H1 (cell line): Measurements from ENCODE around the gene CSNK1G3. TPM values are rescaled to one million over a fixed set of nuclear protein-coding genes. Genes with fewer than 3 reads are reported as not detected.

ENCODE experiments used
- CBX5 ChIP-seq: fragments of 300-800, 300-1000 bp; sonication (generic); IDR thresholded peaks from 2 replicates; pipeline ENCODE4 v1.7.1; 2016; ENCODE audit warnings: antibody characterized with exemption, low read length, low read depth
- CREB1 ChIP-seq: IDR thresholded peaks from 2 replicates; pipeline ENCODE4 v1.6.1; 2012; ENCODE audit warnings: inconsistent platforms
- POLR2A ChIP-seq, 2 experiments: IDR thresholded peaks; 1 replicate in 1 of 2; 2 replicates in 1 of 2; pipeline ENCODE4 v1.6.1; 2011; ENCODE audit warnings: low read depth in 2 of 2, low read length in 2 of 2, mild to moderate bottlenecking in 2 of 2; ENCODE audit errors: control extremely low read depth in 1 of 2
- SIN3A ChIP-seq, 2 experiments: IDR thresholded peaks in 1 of 2; conservative IDR thresholded peaks in 1 of 2; 2 replicates each; pipeline ENCODE4 v1.6.1; 2011 to 2012; ENCODE audit warnings: low read length in 2 of 2, improper control_type of control experiment in 1 of 2, low read depth in 1 of 2, mild to moderate bottlenecking in 1 of 2
- polyA plus RNA-seq, 7 experiments: library from polyadenylated mRNA; depleted of rRNA in 3 of 7; stranded (reverse) in 5 of 7; unstranded in 2 of 7; fragments of >200 nt in 5 of 7; fragments of 200-250 nt in 2 of 7; gene quantifications; 1 replicate in 5 of 7; 2 replicates in 1 of 7; 4 replicates in 1 of 7; pipeline versions ENCODE4 v1.2.1 to v1.2.3, GENCODE V29; 2011 to 2013; ENCODE audit warnings: missing spikeins in 2 of 7, mixed read lengths in 2 of 7
- total RNA-seq: library from RNA; stranded (reverse); fragmentation: NEBNext Ultra II Directional; extraction: Animal tissue kit (Norgen Biotek cat#: 25700); gene quantifications from 2 replicates; pipeline ENCODE4 v1.2.1, GENCODE V29; 2021

CSNK1G3 gene
- total and polyA plus RNA-seq, 2 of the 8 experiments (the other 6 are each of a cell fraction or from before 2014, with no cell fraction given), result 10.6 to 58.9 TPM

DNA sequence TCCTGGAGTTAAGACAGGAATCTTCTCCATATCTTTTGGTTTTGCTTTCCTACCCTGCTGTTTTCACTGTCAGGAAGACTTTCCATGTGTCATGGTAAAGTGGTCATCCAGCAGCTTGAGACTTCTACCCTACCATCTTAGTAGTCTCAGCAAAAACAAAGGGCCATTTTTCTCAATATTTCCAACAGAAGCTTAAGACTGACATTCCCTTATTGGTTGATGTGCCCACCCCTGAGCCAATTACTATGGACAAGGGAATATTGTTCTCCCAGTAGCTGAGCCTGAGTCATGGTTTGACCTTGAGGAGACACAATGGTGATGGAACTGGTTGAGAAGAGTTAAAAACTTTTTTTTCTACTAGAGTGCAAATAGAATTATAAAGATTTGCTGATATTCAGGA lies 105.6 kb downstream of the CSNK1G3 start (continued):
- no peak for TF ChIP-seq SIN3A (conservative IDR thresholded peaks at IDR 0.05 in 1 of 2, IDR thresholded peaks at IDR 0.05 in 1 of 2; ENCODE audit: low read depth in 1 of 2, low read length in 2 of 2)
- no peak for TF ChIP-seq POLR2A (IDR thresholded peaks at IDR 0.05; ENCODE audit: control extremely low read depth in 1 of 2, low read depth in 2 of 2, low read length in 2 of 2)
- no peak for TF ChIP-seq CREB1
- no peak for TF ChIP-seq CBX5
